Right hindlimb (tissue), 1 donor: ENCODE results near the gene SYT2.
A peak's percentile ranks its signal among the peaks of the same experiment; 100 is the strongest.

ENCODE experiments used
- DNase-seq: peaks from one replicate; pipeline ENCODE4 v3.0.0-alpha.2; 2018

SYT2 gene

DNA sequence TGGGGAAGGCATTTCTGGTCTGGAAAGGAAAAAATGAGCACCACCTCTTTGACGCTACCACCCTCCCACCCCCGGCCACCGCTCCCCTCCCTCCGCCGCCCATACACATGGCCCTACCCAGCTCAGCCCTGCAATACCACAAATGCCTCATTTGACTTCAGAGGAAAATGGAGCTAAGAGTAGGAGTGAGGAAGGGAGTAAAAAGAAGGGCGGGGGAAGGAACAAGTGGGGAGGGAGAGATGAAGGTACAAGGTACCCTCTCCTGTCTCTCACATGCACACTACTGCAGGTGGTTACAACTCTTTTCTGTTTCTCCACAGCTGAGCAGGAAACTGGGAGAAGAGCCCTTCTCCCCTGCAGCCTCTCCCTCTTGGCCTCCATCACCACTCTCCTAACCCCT lies 7.1 kb downstream of the SYT2 start:
- DNase-seq = no peak

DNA sequence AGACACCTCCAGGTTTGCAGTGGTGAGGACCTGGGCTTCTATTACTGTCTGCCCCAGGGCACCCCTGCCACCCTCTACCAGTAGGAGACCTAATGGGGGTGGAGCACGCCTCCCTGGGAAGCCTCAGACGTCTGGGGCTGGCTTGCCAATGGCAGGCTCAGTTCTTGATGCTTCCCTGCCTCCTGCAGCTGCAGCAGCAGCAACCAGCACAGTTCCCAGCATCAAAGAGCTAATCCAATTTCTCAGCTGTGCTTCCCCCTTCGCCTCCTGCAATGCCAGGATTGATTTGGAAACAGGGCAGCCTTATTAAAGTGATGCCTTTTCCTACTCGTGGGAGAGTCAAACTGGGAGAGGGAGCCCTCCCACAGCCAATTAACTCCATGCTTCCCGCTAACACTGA lies 8.2 kb downstream of the SYT2 start:
- DNase-seq = no peak

DNA sequence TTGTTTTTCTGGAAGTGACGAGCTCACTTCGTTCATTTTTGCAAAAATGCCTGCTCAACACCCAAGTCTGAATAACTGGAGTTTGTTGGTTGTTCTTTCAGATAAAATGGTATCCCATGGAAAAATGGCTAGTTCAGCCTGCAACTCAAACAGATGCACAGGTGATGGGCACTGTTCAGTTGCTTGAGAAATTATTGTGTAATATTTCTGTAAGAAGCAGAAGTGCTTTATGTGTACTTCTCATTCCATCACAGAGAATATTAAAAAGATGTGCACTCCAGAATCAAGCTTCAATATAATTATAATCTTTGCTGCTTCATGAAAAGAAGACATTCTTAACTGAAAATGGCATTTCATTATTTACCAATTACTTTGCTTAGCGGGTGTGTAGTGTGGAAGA lies 9.1 kb downstream of the SYT2 start:
- DNase-seq = no peak

DNA sequence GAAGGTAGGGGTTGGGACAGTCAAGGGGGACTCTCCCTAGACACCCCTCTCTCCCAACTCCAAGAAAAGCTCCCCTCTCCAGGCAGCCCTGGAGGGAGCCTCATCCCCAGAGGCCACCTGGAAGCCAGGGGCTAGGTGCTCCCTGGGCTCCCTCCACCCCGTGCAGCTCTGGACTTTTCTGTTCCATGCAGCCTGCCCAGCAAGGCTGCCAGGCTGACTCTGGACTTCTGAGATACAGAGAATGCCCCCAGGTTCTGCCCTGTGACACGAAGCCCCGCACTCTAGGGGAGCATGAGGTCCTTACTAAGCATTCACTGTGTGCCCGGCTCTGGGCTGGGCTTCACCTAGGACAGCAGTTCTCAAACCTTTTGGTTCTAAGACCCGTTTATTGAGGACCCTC lies 10.2 kb downstream of the SYT2 start:
- DNase-seq = no peak

DNA sequence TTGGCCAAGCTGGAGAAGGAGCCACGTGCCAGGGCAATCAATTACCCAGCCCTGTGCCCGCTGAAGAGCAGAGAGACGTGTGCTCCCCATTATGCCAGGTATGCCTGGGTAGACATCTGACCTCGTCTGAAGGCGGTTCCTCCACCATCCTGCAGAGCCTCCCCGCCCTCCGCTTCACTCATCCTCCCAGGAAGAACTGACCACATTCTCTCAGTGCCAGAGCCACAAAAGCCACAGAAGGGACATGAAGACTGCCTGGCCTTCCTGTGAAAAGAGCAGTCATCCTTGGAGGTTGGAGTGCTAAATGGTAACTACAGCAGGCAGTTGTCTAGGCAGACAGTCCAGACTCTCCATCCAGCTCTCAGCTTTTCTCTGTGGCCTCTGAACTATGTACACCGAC lies 12.0 kb downstream of the SYT2 start:
- no peak for DNase-seq

DNA sequence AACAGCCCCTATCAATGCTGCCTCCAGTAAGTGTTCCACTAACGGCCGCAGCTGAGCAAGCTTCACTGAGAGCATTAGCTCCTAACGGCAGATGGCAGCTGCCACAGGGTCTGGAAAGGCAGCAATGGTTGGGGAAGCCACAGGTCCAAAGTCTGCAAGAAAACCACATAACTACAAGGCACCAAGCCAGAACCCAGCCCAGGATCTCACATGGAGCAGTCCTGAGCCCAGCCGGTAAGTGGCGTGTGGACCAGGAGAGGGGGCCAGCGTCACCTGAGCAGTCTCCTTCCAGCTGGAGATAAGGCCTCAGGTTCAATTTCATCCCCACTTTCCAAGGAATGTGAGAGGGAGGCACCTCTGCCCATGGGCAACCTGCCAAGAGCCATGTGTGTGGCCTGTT lies 13.2 kb downstream of the SYT2 start:
- DNase-seq = no peak

DNA sequence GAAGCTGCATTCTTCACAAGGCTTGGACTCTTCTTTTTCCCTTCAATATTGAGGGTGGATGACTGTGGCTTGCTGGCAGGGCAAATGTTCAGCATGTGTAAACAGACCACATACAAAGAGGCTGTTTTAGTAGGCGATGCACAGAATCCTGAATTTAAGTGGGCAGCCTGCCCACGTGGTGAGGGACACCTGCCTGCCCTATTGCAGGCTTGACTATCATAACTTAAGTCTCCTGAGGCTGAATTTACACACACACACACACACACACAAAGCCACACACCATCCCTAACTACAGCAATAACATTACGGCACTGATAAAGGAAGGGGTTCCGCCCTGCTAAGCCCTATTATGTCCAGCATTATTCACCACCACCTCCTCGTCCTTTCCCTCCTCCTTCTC lies 15.9 kb downstream of the SYT2 start:
- no peak for DNase-seq

DNA sequence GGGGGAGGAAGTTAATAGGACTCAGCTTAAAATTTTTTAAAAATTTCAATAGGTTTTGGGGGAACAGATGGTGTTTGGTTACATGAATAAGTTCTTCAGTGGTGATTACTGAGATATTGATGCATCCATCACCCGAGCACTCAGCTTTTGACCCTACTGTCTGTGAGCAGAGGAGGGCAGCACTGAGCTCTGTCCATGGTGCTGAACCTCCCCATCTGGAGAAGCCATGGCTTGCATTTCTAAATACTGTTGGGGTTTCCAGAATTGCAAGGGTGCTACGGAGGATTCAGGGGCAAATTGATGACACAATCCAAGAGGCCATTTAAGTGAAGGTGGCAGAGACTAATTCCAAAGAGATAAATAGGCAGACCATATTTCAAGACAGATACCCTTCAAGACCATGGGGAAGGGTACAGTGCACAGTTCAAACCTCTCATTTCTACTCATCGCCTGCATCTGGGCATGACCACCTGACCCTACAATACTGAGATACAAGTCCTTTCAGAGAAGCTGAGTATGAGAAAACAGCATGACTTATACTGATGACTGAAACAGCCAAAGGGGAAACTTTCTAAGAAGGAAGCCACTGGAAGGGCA lies 17.2 kb downstream of the SYT2 start:
- DNase-seq = peak; percentile 75

DNA sequence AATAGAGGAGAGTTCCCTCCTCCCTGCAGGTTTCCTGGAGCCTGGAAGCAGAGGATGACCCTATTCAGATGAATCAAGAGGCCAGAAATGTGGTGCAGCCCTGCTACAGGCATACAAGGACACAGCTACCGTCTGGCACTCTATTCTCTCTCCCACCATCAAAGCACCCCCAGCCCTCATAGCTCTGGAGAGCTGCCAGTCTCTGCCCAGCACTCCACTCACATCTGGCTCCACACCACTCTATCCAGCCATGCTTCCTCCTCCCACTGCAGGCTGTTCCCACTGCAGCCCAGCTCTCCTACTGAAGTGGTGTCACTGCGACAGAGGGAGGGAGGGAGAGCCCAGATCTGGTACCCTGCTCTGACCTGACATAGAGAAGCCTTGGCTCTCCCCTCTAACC lies 18.4 kb downstream of the SYT2 start:
- no peak for DNase-seq

DNA sequence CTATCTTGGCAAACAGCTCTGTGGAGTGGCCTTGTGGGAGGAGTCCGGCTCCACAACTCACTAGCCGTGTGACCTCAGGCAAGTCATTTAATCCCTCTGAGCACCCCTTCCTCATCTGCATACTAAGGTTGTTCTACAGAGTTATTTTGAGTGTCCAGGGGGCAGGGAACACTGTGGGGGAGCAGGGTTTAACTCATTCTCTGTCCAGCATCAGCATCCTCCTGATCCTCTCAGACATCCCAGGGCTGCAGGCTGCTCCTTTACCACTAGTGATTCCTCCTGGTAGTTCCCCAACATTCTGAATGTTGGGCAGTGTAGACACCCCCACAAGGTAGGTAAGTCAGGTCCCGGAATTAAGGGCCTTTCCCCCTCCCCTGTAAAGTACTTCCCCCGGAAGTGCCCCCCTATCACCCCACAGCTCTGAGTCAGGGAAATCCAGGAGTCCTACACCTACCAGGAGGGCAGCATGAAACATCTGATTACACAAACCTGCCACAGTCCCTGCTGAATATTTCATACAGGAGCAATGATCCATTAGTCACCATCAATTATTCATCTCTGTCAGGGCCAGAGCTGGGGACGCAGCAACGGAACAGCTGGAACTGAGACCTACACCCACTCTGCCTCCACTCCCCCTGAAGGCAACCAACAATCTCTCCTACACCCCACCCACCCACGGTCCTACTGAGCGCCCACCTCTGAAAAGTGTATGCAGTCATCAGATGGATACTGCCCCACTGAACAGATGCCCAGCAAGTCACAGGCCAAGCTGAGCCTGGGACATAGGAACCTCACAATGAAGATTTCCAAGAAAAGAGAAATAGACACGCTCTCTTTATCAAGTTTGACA lies 20.5 kb downstream of the SYT2 start:
- DNase-seq = no peak

DNA sequence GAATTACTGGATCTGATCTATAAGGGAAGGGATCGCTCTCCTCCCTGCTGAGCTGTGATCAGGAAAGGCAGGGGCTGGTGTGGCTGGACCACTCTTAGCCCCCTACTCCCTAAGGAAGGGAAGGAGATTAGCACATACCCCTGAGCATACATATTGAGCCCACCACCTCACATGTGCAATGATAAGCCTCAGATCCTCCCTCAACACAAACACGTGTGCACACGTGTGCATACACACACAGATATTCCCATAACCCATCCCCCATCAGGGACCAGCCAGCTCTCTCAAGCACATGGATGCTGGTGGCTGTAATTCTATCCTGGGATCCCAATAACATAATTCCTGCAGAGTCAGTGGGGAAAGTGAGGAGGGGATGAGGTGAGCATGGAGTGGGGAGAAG lies 21.2 kb downstream of the SYT2 start:
- DNase-seq = no peak

DNA sequence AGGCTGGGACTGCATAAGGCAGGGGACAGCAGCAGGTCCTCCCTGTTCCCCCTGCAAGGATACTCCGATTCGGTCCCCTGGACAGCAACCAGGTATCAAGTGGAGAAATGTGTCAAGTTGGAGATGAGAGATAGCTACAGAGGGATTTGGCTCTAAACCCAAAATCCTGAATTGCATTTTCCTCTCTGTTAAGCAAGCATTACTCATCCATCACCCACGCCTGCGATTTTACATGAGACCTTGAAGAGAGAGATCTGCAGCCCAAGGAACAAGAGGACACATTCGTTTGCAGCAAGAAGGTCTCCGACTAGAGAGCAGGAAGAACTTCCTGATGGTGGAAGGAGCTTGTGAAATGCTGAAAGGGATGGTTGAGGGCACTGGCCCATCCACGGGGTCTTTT lies 21.9 kb downstream of the SYT2 start:
- DNase-seq = no peak

DNA sequence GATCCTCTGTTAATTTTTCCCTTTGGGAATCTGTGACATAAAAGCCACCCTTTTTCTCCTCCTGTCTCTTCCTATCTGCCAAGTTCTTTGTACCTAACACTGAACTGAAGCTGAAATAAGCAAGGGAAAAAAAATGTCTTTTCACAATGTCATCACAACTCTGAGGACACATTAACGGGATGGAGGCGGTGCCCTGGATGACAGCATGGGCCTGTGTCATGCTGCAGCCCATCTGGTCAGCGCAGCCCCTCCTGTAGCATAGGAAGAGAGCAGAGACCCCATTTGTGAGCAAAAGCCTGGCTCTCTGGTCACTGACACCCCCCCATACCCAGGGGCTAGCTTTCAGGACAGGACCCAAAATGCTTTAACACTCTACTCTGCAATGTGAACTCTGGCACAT lies 22.5 kb downstream of the SYT2 start:
- DNase-seq = no peak

DNA sequence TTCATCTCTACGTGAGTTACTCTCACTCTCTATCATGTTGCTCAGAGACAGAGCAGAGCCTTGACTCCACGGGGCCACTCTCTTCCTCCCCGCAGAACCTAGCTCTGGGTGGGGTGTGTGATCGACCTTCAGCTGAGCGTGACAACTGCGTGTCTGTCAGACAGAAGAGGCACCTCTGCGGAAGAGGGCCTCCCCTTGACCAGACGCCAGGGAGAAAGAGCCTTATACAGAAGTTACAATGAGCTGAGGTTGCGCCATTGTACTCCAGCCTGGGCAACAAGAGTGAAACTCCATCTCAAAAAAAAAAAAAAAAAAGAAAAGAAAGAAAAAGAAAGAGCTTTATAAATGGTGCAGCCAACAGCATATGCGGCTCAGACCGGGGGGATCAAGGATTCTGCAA lies 22.9 kb downstream of the SYT2 start:
- DNase-seq = no peak

DNA sequence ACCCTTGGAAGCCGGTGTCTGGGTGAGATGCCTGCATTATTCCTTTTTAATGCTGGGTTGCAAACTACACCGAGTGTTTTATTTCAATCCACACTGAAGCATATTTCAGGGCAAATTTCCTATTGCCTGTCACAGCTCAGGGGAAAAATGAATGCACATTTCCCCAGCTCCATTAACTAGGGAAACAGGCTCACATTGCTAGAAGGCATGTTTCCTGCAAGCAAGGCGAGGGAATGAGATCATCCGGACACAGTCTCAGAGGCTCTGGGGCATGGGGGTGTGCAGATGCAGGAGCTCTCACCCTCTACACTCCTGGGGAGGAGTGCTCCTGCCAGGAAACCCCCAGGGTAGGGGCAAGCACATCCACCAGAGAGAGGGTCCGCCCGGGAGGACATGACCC lies 24.6 kb downstream of the SYT2 start:
- DNase-seq = no peak

DNA sequence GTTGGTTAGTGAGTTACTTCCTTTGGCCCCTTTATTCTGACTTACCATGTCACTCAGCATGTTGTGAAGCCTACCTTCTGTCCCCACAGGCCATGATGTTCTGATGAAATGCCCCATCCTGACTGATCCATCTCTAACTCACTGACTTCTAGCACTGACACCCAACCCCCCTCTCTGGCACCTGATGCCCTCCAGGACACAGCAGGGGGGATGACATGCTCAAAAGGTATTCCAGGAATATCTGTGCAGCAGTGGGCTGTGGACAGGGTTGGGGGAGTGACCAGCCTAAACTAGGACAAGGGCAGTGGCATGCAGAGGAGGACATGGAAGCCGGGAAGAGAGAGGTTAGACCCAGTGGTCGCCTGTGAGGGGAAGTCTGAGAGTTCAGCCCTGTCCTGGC lies 25.5 kb downstream of the SYT2 start:
- no peak for DNase-seq

DNA sequence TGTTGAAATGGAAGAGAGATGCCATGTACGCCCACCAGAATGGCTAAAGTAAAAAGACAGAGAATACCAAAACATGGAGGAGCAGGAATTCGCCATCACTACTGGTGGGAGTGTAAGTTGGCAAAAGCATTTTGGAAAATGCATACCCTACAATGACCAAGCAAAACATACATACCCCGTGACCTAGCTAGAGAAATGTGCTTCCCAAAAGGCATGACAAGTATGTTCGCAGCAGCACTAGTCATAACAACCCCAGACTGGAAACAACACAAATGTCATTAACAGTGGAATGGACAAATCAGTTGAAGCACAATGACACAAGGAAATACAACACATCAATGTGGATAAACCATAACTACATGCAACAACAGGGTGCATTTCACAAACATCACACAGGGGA lies 27.2 kb downstream of the SYT2 start:
- DNase-seq = no peak

DNA sequence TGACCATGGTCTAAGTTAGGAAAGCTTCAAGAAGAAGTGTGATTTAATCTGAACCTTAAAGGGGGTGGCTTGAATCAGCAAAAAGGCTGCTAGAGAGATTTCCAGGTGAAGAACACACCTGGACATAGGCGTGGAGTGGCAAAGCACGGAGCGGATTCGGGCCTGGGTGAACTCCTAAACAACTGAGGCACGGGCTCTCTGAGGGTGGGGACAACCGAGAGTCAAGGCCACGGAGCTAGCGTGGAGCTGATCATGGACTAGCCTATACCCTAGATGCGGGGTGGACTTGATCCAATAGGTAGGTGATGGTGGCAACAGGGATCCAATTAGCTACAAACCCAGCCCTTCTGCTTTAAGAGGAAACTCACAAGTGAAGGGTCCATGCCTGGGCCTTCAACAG lies 27.8 kb downstream of the SYT2 start:
- DNase-seq = no peak

DNA sequence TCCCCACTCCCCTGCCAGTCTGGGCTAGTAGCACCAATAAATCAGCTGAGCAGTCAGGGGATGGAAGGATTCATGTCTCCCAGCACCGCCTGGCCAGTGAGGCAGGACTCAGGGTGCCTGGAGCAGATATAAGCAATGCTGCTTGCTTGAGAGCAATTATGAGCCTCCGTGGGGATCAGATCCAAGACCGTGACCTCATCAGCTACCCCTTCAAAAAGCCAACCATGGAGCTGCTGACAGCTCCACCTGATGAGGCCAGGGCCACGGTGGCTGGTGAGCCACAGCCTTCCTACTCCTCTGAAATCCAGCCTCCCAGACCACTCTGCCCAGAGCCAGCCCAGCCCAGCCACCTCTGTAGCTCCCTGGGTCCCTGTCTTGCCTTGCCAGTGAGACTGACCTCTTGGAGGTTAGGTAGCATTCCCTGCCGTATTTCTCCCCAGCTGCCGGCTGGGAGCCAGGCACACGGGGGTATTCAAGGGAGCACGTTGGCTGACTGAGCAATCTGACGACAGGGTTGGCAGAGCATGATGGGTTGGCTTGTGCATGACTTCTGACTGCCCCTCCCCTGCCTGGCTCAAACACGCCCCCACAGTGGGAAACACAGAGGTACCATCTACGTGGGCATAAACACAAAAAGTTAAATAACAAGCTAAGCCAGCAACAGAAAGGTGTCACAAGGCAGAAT lies 28.4 kb downstream of the SYT2 start:
- DNase-seq = no peak

DNA sequence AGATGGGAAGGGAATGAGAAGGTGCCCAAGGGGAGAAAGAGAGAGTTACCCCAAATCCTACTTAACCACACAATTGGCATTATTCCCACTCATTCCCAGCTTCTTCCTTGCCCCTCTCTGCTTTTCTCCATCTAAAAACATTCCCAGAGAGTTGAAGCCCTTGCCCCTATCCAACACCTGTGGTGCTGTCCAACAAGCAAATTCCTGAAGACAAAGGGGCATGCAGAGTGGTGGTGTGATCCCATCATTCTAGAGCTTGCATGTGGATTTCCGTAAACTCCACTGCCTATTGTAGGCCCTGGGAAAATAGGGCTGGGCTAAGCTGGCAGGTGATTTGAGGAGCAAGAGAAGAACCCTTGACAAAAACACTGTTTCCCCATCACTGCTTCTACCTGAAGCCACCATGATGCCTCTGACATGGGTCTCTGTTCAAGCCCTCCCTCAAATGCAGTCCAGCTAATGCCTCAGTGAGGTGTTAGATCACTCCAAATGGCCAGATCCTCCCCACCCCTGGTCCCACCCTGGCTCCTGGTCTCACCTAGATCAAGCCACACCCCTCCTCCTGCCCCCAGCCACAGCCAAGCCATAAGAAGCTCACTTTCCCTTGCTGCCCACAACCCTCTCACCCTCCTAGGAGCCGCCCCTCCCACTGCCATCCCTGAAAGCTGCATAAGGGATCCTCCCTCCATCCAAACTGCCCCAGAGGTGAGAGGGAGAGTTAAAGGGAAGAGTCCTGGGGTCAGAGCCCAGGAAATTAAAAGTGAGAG lies 29.5 kb downstream of the SYT2 start:
- no peak for DNase-seq

DNA sequence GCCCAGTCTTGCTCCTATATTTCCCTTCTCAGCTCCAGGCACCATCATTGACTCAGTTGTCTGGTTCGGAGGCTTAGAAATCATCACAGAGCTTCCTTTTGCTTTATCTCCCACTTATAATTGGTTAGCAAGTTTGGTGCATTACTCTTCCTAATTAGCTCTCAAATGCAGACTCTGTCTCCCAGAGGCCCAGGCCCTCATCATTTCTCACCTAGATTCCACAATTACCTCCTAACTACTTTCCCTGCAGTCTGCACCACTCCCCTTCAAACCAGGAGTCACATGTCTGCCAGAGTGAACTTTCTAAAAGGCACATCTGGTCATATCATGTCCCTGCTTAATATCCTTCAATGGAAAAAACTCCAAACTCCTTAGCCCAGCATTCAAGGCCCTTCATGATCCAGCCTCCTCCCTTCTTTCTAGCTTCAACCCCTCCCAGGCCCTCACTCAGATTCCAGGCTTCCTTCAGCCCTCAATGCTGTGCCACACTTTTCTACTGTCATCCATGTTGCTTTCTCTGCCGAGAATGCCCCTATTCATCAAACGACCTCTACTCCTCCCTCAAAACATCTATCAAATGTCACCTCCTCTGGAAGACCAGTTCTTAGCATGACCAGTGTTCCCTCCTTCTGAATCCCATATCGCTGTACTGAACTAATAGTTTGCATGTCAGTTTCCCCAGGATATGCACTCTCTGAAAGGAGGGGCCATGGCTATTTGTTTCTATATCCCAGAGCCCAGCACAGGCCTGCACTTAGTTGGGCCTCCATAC lies 30.7 kb downstream of the SYT2 start:
- no peak for DNase-seq

DNA sequence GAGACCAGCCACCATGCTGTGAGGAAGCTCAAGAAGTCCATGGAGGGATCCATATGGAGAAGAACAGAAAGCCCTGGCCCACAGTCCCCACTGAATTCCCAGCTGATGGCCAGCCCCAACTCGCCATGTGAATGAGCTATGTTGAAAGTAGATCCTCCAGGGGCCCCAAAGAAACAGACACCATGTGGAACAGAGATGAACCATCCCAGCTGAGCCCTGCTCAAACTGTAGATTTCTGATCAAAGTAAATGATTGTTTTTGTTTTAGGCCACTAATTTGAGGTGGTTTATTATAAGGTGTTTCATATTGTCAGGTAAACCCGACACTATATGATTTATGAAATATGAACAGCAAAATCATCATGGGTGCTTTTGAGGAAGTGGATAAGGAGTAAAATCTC lies 32.8 kb downstream of the SYT2 start:
- DNase-seq = no peak

DNA sequence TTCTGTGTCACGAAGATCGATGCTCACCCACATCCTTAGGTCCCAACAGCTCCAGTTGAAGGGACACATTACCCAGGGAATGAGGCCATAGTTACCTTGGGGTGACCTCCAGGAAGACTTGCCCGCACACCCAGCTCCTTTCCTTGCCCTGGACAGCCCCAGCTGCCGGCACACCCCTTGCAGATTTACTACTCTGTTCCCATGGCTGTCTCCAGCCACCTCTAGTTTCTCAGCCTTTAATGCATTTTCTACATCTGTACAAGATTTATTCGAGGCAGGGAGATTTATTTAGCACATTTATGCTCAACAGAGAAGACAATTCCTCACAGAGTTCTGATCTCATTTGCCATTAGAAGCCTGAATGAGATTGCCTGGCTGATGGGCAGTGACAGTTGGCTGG lies 36.7 kb downstream of the SYT2 start:
- DNase-seq = no peak
